ENCODE data around the gene MCM5. TPM values are rescaled to one million over a fixed set of nuclear protein-coding genes. Genes with fewer than 3 reads are reported as not detected.
A peak's percentile ranks its signal among the peaks of the same experiment; 100 is the strongest.
"Not testable (repeated sequence)": the region's sequence is repeated elsewhere in the genome, so short reads cannot be mapped to it uniquely, and the experiment has no call there.

Gene MCM5
- total and polyA plus RNA-seq, 8 donors: 34.9 to 83.4 (median 63.9) TPM

- peaks cover 0 to 36% of the 10 kb centered on the region in 2 donors for H3K4me1 ChIP-seq
- ATAC-seq: no peak
Observed at GRCh38 chr22:35363566-35364086, 36.3 kb upstream of the MCM5 start.

GRCh38 chr22:35364230-35364629 lies 35.7 kb upstream of the MCM5 start:
- intact Hi-C loops (cut with DNase I); DNase-seq; H3K4me3 ChIP-seq; H3K36me3 ChIP-seq; H3K27me3 ChIP-seq; H3K9me3 ChIP-seq: not testable (repeated sequence)
- H3K27ac ChIP-seq: peak overlapping the region in 1 of 2 donors; percentile 50
- peak; percentile 41 for ATAC-seq
- peaks cover 0 to 38% of the 10 kb centered on the region in 2 donors for H3K4me1 ChIP-seq

More at GRCh38 chr22:35363566-35364086, 36.3 kb upstream of the MCM5 start:
- peak overlapping the region in 1 of 2 donors; percentile 50 for H3K27ac ChIP-seq
- TF ChIP-seq CTCF (IDR thresholded peaks at IDR 0.05): no peak
- intact Hi-C loops (cut with DNase I): no loop called here
- DNase-seq: no peak
- no peaks in the 10 kb centered on the region for H3K9me3 ChIP-seq
- H3K36me3 ChIP-seq: no peaks in the 10 kb centered on the region
- H3K4me3 ChIP-seq: no peak overlapping the region
- no peaks in the 10 kb centered on the region for H3K27me3 ChIP-seq

GRCh38 chr22:35367331-35367886 lies 32.5 kb upstream of the MCM5 start:
- no peak overlapping the region for H3K4me3 ChIP-seq
- H3K27me3 ChIP-seq: no peaks in the 10 kb centered on the region
- H3K9me3 ChIP-seq: no peaks in the 10 kb centered on the region
- intact Hi-C loops (cut with DNase I): no loop called here
- peaks cover 3 to 49% of the 10 kb centered on the region in 2 donors for H3K4me1 ChIP-seq
- no peaks in the 10 kb centered on the region for H3K36me3 ChIP-seq
- H3K27ac ChIP-seq: peak overlapping the region in 1 of 2 donors; percentile 4
- no peak for TF ChIP-seq CTCF (IDR thresholded peaks at IDR 0.05)
- DNase-seq: no peak
- peak; percentile 38 for ATAC-seq

- peak in 1 of 4 donors; percentile 72 for DNase-seq
- no peak for ATAC-seq
- Histone ChIP-seq H3K27me3 (no peaks in the 10 kb centered on the region), H3K27ac (no peak overlapping the region), H3K36me3 (no peaks in the 10 kb centered on the region), H3K4me3 (no peak overlapping the region), H3K9me3 (no peaks in the 10 kb centered on the region), H3K4me1 (peaks cover 3 to 51% of the 10 kb centered on the region in 2 donors)
- no peak for TF ChIP-seq CTCF (IDR thresholded peaks at IDR 0.05)
- intact Hi-C loops (cut with DNase I): no loop called here
Observed at GRCh38 chr22:35368386-35368785, 31.6 kb upstream of the MCM5 start.

- Histone ChIP-seq H3K36me3 (no peaks in the 10 kb centered on the region), H3K27me3 (no peaks in the 10 kb centered on the region), H3K9me3 (no peaks in the 10 kb centered on the region), H3K4me3 (no peak overlapping the region), H3K27ac (no peak overlapping the region), H3K4me1 (peaks cover 3 to 43% of the 10 kb centered on the region in 2 donors)
- DNase-seq: no peak
- no peak for TF ChIP-seq CTCF (IDR thresholded peaks at IDR 0.05)
- intact Hi-C loops (cut with DNase I): no loop called here
- ATAC-seq: no peak
Observed at GRCh38 chr22:35369996-35370395, 29.9 kb upstream of the MCM5 start.

- no peak for ATAC-seq
- intact Hi-C loops (cut with DNase I): no loop called here
- Histone ChIP-seq H3K9me3 (no peaks in the 10 kb centered on the region), H3K27ac (no peak overlapping the region), H3K4me1 (peaks cover 8 to 60% of the 10 kb centered on the region in 2 donors), H3K4me3 (no peak overlapping the region), H3K27me3 (no peaks in the 10 kb centered on the region), H3K36me3 (no peaks in the 10 kb centered on the region)
- no peak for DNase-seq
- TF ChIP-seq CTCF (IDR thresholded peaks at IDR 0.05): no peak
Observed at GRCh38 chr22:35373781-35374180, 26.2 kb upstream of the MCM5 start.

Measured in left lung (tissue), 10 donors.